ENCODE results near the gene NDUFB10.

Gene NDUFB10

DNA sequence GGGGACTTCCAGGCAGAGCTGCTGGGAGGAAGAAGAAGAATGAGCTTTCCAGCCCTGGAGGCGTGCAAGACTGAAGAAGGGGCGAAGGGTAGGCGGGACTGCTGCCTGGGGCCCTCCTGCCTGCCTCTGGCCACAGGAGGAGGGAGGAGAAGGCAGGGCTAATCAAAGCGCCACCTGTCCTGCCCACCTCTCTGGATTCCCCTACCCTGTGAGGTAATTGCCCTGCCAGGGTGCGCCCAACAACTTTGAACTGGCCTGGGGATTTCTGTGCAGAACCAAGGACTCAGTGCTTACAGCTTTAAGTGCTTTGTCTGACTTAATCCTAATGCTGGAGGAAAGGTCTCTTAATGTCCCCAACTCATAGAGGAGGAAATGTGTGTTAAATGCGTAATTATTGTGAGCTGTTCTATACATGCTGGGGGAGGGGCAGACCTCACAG, 22.1 kb downstream of the NDUFB10 start, which contains the start of gene NOXO1:
NOXO1 (minus strand) TSS at position 72 of the 439 bp plus-strand sequence. CDS start 290 bp downstream, outside the sequence.
- DNase-seq (ENCODE audit: low spot score in 2 of 2) (no peak), ATAC-seq (replicated peaks; ENCODE audit: extremely low read depth, poor library complexity, severe bottlenecking) (no peak)
- H3K27me3 Mint-ChIP-seq = peaks cover 14% of the 10 kb centered on the region
- no peak within 1 kb of the TSS for H3K27ac Mint-ChIP-seq (ENCODE audit: low read depth)
- peaks cover 12% of the 10 kb centered on the region for H3K4me1 Mint-ChIP-seq
- H3K4me3 Mint-ChIP-seq = peak within 1 kb of the TSS; percentile 72
- H3K36me3 Mint-ChIP-seq (ENCODE audit: insufficient read depth) = peaks cover 26% of the 10 kb centered on the region
- H3K9me3 Mint-ChIP-seq = no peaks in the 10 kb centered on the region

- Mint-ChIP-seq H3K27ac (ENCODE audit: low read depth) (no peak overlapping the region), H3K9me3 (no peaks in the 10 kb centered on the region), H3K4me3 (peak overlapping the region; percentile 72), H3K36me3 (ENCODE audit: insufficient read depth) (peaks cover 27% of the 10 kb centered on the region), H3K27me3 (peaks cover 14% of the 10 kb centered on the region), H3K4me1 (peaks cover 12% of the 10 kb centered on the region)
- ATAC-seq (replicated peaks; ENCODE audit: extremely low read depth, poor library complexity, severe bottlenecking) = no peak
- no peak for DNase-seq (ENCODE audit: low spot score in 2 of 2)
Observed at GRCh38 chr16:1982013-1982433, 22.7 kb downstream of the NDUFB10 start.

- H3K4me3 Mint-ChIP-seq = peak overlapping the region; percentile 72
- H3K4me1 Mint-ChIP-seq = peaks cover 12% of the 10 kb centered on the region
- peaks cover 27% of the 10 kb centered on the region for H3K36me3 Mint-ChIP-seq (ENCODE audit: insufficient read depth)
- no peak for ATAC-seq (replicated peaks; ENCODE audit: extremely low read depth, poor library complexity, severe bottlenecking)
- no peak for DNase-seq (ENCODE audit: low spot score in 2 of 2)
- H3K9me3 Mint-ChIP-seq = no peaks in the 10 kb centered on the region
- no peak overlapping the region for H3K27ac Mint-ChIP-seq (ENCODE audit: low read depth)
- peaks cover 14% of the 10 kb centered on the region for H3K27me3 Mint-ChIP-seq
Observed at GRCh38 chr16:1982991-1983543, 23.7 kb downstream of the NDUFB10 start.

- peaks cover 12% of the 10 kb centered on the region for H3K4me1 Mint-ChIP-seq
- H3K27ac Mint-ChIP-seq (ENCODE audit: low read depth) = no peak within 1 kb of the TSS
- DNase-seq (ENCODE audit: low spot score in 2 of 2) (no peak), ATAC-seq (replicated peaks; ENCODE audit: extremely low read depth, poor library complexity, severe bottlenecking) (peak; percentile 60)
- peak within 1 kb of the TSS; percentile 72 for H3K4me3 Mint-ChIP-seq
- no peaks in the 10 kb centered on the region for H3K9me3 Mint-ChIP-seq
- peaks cover 20% of the 10 kb centered on the region for H3K27me3 Mint-ChIP-seq
- H3K36me3 Mint-ChIP-seq (ENCODE audit: insufficient read depth) = peaks cover 22% of the 10 kb centered on the region
Observed at GRCh38 chr16:1983544-1984346, 24.4 kb downstream of the NDUFB10 start, which contains the start of gene GFER. Gene GFER (plus strand): TSS chr16:1984193. CDS start chr16:1984219, 26 bp downstream.

DNA sequence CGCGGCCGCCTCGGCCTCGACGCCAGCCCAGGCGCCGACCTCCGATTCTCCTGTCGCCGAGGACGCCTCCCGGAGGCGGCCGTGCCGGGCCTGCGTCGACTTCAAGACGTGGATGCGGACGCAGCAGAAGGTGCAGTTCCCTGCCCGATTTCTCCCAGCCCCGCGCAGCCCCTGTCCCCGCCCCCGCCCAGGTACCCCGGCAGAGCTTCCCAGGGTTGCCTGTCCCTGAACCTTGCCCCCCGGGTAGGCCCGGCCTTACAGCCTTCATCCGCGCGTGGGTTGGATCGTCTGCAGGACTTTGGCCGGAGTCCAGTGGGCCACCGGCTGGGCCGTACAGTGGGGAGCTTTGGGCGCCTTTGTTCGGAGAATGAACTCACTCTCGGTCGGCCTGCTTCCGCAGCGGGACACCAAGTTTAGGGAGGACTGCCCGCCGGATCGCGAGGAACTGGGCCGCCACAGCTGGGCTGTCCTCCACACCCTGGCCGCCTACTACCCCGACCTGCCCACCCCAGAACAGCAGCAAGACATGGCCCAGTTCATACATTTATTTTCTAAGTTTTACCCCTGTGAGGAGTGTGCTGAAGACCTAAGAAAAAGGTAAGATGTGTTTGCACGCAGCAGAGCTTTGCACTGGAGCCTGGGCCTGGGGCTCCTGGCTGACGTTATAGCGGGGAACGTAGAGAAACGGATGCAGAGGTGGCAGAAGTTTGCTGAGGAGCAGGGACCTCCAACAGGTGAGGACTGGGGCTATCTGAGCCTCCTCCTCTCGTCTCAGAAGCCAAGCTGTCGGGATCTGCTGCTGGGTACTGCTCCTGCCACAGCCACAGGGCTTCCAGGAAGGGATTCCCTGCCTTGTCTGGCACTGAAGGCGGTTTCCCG, 25.2 kb downstream of the NDUFB10 start:
- Mint-ChIP-seq H3K4me1 (peaks cover 12% of the 10 kb centered on the region), H3K27me3 (peaks cover 28% of the 10 kb centered on the region), H3K4me3 (peak overlapping the region; percentile 72), H3K36me3 (ENCODE audit: insufficient read depth) (peaks cover 21% of the 10 kb centered on the region), H3K9me3 (no peaks in the 10 kb centered on the region), H3K27ac (ENCODE audit: low read depth) (no peak overlapping the region)
- ATAC-seq (replicated peaks; ENCODE audit: extremely low read depth, poor library complexity, severe bottlenecking) (peak; percentile 43), DNase-seq (ENCODE audit: low spot score in 2 of 2) (no peak)

- no peak for ATAC-seq (replicated peaks; ENCODE audit: extremely low read depth, poor library complexity, severe bottlenecking)
- H3K27me3 Mint-ChIP-seq = peaks cover 28% of the 10 kb centered on the region
- H3K4me3 Mint-ChIP-seq = peak overlapping the region; percentile 72
- peaks cover 15% of the 10 kb centered on the region for H3K4me1 Mint-ChIP-seq
- H3K27ac Mint-ChIP-seq (ENCODE audit: low read depth) = no peak overlapping the region
- DNase-seq (ENCODE audit: low spot score in 2 of 2) = no peak
- peaks cover 21% of the 10 kb centered on the region for H3K36me3 Mint-ChIP-seq (ENCODE audit: insufficient read depth)
- H3K9me3 Mint-ChIP-seq = no peaks in the 10 kb centered on the region
Observed at GRCh38 chr16:1985466-1986150, 26.3 kb downstream of the NDUFB10 start.

- no peak for DNase-seq (ENCODE audit: low spot score in 2 of 2)
- H3K27ac Mint-ChIP-seq (ENCODE audit: low read depth) = no peak overlapping the region
- H3K27me3 Mint-ChIP-seq = peaks cover 24% of the 10 kb centered on the region
- H3K9me3 Mint-ChIP-seq = no peaks in the 10 kb centered on the region
- ATAC-seq (replicated peaks; ENCODE audit: extremely low read depth, poor library complexity, severe bottlenecking) = no peak
- no peak overlapping the region for H3K4me3 Mint-ChIP-seq
- peaks cover 21% of the 10 kb centered on the region for H3K36me3 Mint-ChIP-seq (ENCODE audit: insufficient read depth)
- H3K4me1 Mint-ChIP-seq = peaks cover 25% of the 10 kb centered on the region
Observed at GRCh38 chr16:1987198-1987597, 27.9 kb downstream of the NDUFB10 start.

GRCh38 chr16:1989209-1990100, 30.1 kb downstream of the NDUFB10 start, which contains the start of gene SYNGR3:
Gene SYNGR3 (plus strand): TSS chr16:1989970. CDS start chr16:1990103, 133 bp downstream.
- DNase-seq (ENCODE audit: low spot score in 2 of 2) (no peak), ATAC-seq (replicated peaks; ENCODE audit: extremely low read depth, poor library complexity, severe bottlenecking) (no peak)
- Mint-ChIP-seq H3K4me3 (peak within 1 kb of the TSS; percentile 67), H3K9me3 (no peaks in the 10 kb centered on the region), H3K4me1 (peaks cover 20% of the 10 kb centered on the region), H3K27ac (ENCODE audit: low read depth) (peak within 1 kb of the TSS; percentile 73), H3K27me3 (peaks cover 14% of the 10 kb centered on the region), H3K36me3 (ENCODE audit: insufficient read depth) (peaks cover 22% of the 10 kb centered on the region)

DNA sequence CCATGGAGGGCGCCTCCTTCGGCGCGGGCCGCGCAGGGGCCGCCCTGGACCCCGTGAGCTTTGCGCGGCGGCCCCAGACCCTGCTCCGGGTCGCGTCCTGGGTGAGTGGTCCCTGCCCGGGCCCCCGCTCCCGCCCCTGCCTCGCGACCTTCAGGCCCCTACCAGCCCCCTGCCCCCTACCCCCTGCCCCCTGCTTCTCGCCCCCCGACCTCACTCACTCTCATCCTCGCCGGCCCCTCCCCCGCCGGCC, 30.7 kb downstream of the NDUFB10 start:
- Mint-ChIP-seq H3K4me3 (peak overlapping the region; percentile 67), H3K27me3 (peaks cover 14% of the 10 kb centered on the region), H3K27ac (ENCODE audit: low read depth) (no peak overlapping the region), H3K4me1 (peaks cover 15% of the 10 kb centered on the region), H3K9me3 (no peaks in the 10 kb centered on the region), H3K36me3 (ENCODE audit: insufficient read depth) (peaks cover 18% of the 10 kb centered on the region)
- DNase-seq (ENCODE audit: low spot score in 2 of 2) (no peak), ATAC-seq (replicated peaks; ENCODE audit: extremely low read depth, poor library complexity, severe bottlenecking) (no peak)

DNA sequence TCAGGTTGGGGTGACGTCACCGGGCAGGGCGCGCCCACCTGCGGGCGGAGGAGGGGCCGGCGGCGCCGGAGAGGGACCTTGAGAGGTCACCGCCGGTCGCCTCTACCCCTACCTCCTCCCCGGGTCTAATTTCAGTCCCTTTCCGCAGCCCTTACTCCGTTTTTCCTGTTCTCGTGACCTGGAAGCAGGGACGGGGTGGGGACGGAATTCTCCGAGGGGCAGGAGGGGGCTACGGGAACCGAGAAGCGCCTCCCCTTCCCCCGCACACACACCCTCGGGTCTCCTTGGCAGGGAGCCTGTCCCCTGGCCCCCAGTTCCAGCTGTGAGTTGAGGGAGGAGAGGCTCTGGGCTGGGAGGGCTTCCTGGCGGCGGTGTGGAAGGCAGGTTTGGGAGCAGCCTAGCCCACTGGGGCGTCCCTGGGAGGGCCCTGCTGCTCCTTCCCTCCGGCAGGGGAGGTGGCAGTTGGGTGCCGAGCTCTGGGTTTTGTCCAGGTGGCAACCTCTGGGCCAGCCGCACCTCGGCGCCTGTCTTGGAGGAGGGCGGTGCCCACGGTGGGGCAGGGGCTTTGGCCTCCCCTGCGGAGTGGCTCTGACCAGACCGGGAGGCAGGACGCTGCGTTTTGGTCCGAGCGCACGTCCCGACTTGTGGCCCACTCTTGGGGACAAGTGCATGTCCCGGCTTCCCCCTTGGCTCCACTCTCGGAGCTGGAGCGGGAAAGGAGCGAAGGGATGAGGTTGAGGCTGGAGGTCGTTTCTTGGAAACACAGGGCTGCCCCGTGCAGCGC, 31.2 kb downstream of the NDUFB10 start:
- Mint-ChIP-seq H3K27ac (ENCODE audit: low read depth) (peak overlapping the region; percentile 73), H3K36me3 (ENCODE audit: insufficient read depth) (peaks cover 18% of the 10 kb centered on the region), H3K4me1 (peaks cover 14% of the 10 kb centered on the region), H3K9me3 (no peaks in the 10 kb centered on the region), H3K27me3 (peaks cover 14% of the 10 kb centered on the region), H3K4me3 (peak overlapping the region; percentile 67)
- ATAC-seq (replicated peaks; ENCODE audit: extremely low read depth, poor library complexity, severe bottlenecking) (no peak), DNase-seq (ENCODE audit: low spot score in 2 of 2) (no peak)

GRCh38 chr16:1991135-1991551, 31.8 kb downstream of the NDUFB10 start:
- ATAC-seq (replicated peaks; ENCODE audit: extremely low read depth, poor library complexity, severe bottlenecking) = peak; percentile 63

More at GRCh38 chr16:1991135-1991551, 31.8 kb downstream of the NDUFB10 start:
- Mint-ChIP-seq H3K4me3 (peak overlapping the region; percentile 67), H3K27ac (ENCODE audit: low read depth) (peak overlapping the region; percentile 73), H3K36me3 (ENCODE audit: insufficient read depth) (peaks cover 16% of the 10 kb centered on the region), H3K9me3 (no peaks in the 10 kb centered on the region), H3K4me1 (peaks cover 14% of the 10 kb centered on the region), H3K27me3 (peaks cover 14% of the 10 kb centered on the region)
- DNase-seq (ENCODE audit: low spot score in 2 of 2) = peak in 1 of 2 donors; percentile 45
